IPS-18a (cell line): Measurements from ENCODE around the gene ADAM19.

ENCODE experiments used
- H3K27ac ChIP-seq: one replicate; pipeline ENCODE4 v1.5.1; 2013; ENCODE audit warnings: low read length
- H3K27me3 ChIP-seq: one replicate; pipeline ENCODE4 v1.6.1; 2013; ENCODE audit warnings: mild to moderate bottlenecking, low read length; ENCODE audit not compliant: control insufficient read depth, insufficient read depth
- H3K36me3 ChIP-seq: one replicate; pipeline ENCODE4 v1.6.1; 2013; ENCODE audit warnings: low read depth, low read length; ENCODE audit not compliant: control insufficient read depth
- H3K4me1 ChIP-seq: one replicate; pipeline ENCODE4 v1.6.1; 2013; ENCODE audit warnings: low read depth, low read length; ENCODE audit not compliant: control insufficient read depth
- H3K4me3 ChIP-seq: one replicate; pipeline ENCODE4 v1.5.1; 2013; ENCODE audit warnings: low read length
- H3K9ac ChIP-seq: one replicate; pipeline ENCODE4 v1.6.1; 2013; ENCODE audit warnings: mild to moderate bottlenecking, low read length, moderate library complexity
- H3K9me3 ChIP-seq: one replicate; pipeline ENCODE4 v1.6.1; 2013; ENCODE audit warnings: low read depth, low read length; ENCODE audit not compliant: control insufficient read depth

The ADAM19 gene

DNA sequence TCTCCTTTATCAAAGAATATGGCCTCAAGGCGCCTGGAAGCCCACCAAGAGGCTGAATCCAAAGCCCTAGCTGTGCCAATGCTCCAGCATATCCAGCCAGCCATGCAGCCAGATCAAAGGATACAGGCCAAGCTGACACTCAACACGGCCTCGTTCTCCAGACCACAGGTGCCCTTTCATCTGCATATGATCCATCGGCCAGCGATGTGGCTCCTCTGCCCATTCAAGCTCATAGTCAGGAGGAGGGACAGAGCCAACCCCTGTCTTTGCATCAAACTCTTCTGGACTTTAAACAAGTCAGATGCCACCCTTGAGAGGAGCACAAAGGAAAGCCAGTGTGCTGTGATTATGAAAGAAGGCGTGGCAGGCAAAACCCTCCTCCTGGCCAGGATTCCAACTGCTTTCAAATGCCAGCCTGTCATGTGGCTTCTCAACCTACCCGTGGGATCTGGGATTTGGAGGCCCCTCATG is 42.5 kb downstream of the ADAM19 start:
- Histone ChIP-seq H3K4me3 (no peak overlapping the region), H3K9me3 (no peaks in the 10 kb centered on the region), H3K27me3 (no peaks in the 10 kb centered on the region), H3K36me3 (no peaks in the 10 kb centered on the region), H3K4me1 (peaks cover 2% of the 10 kb centered on the region), H3K9ac (no peak overlapping the region), H3K27ac (no peak overlapping the region)

DNA sequence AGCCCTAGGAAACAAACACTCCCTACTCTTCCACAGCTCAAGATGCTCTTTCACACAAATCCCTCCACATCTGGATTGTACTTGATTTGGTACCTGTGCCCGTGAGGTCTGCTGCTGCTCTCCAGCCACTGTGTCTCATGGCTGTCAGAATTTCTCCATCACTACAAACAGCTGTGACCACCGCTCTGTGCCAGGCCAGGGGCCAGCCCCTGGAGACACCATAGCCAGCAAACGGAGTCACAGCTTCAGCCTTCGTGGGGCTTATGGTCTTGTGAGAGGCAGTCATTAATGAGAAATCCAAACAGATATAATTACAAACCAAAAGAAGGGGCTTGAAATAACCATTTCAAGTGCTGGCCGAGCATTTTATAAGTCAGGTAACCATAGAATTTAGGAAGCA is 43.6 kb downstream of the ADAM19 start:
- Histone ChIP-seq H3K4me3 (no peak overlapping the region), H3K9ac (no peak overlapping the region), H3K4me1 (peaks cover 4% of the 10 kb centered on the region), H3K36me3 (no peaks in the 10 kb centered on the region), H3K27ac (no peak overlapping the region), H3K9me3 (no peaks in the 10 kb centered on the region), H3K27me3 (no peaks in the 10 kb centered on the region)

- H3K27ac ChIP-seq, result no peak overlapping the region
Measured at GRCh38 chr5:157530226-157530972, 45.2 kb downstream of the ADAM19 start.

DNA sequence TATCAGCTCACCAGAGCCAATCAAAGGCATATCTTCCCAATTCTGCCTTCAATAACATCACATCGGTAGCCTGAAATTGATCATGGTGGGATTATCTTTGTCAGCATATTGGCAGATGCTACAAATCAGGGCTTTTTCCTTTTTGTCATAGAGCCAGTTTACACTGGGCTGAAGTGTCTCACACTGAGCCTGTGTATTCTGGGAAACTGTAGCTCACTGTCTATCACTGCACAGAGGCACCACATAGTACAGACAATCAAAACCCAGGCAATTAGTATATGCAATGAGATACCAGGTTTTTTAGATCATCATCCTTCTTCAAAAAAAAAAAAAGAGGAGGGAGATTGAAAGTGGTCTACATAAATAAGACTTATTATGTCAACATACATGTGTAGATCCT is 46.6 kb downstream of the ADAM19 start:
- Histone ChIP-seq H3K27ac (no peak overlapping the region), H3K9ac (no peak overlapping the region), H3K4me3 (no peak overlapping the region), H3K9me3 (no peaks in the 10 kb centered on the region), H3K36me3 (no peaks in the 10 kb centered on the region), H3K27me3 (no peaks in the 10 kb centered on the region), H3K4me1 (peaks cover 4% of the 10 kb centered on the region)

More at GRCh38 chr5:157530226-157530972, 45.2 kb downstream of the ADAM19 start:
- Histone ChIP-seq H3K9me3 (no peaks in the 10 kb centered on the region), H3K27me3 (no peaks in the 10 kb centered on the region), H3K9ac (no peak overlapping the region), H3K36me3 (no peaks in the 10 kb centered on the region), H3K4me1 (peaks cover 4% of the 10 kb centered on the region), H3K4me3 (no peak overlapping the region)

DNA sequence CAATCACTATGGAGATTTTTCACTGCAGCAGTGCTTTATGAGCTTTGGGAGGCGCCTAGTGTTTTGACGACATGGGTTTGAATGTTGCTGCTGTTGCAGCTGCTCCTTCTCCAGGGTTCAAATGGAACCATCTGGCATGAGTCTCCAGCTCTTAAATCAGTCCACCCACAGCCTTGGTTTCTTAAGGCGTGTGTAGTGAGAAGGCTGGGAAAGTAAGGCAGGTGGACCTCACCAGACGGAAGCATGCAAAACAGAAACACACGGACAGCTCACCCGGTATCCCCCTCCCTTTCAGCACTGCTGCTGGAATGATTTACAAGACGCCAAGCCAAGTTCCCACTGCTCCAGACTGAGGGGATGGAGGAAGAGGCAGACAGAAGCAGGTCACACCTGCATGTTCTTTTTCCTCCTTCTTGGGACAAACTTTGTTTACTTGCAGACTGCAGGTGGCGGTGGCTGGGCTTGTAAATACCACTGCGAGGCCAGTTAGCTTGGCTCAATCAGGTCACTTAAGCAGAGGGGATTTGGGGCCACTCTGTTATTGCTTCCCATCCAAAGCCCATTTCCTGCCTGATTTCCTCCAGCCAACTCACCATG is 47.4 kb downstream of the ADAM19 start:
- no peak overlapping the region for H3K4me3 ChIP-seq
- no peaks in the 10 kb centered on the region for H3K27me3 ChIP-seq
- H3K4me1 ChIP-seq, result peaks cover 4% of the 10 kb centered on the region
- H3K9ac ChIP-seq, result no peak overlapping the region
- H3K9me3 ChIP-seq, result no peaks in the 10 kb centered on the region
- H3K27ac ChIP-seq, result no peak overlapping the region
- H3K36me3 ChIP-seq, result no peaks in the 10 kb centered on the region

GRCh38 chr5:157524887-157525286 is 50.7 kb downstream of the ADAM19 start:
- no peak overlapping the region for H3K27ac ChIP-seq
- no peaks in the 10 kb centered on the region for H3K9me3 ChIP-seq
- H3K4me3 ChIP-seq, result no peak overlapping the region
- peaks cover 4% of the 10 kb centered on the region for H3K4me1 ChIP-seq
- no peak overlapping the region for H3K9ac ChIP-seq
- no peaks in the 10 kb centered on the region for H3K36me3 ChIP-seq
- no peaks in the 10 kb centered on the region for H3K27me3 ChIP-seq

GRCh38 chr5:157523976-157524375 is 51.6 kb downstream of the ADAM19 start:
- Histone ChIP-seq H3K4me1 (peaks cover 4% of the 10 kb centered on the region), H3K4me3 (no peak overlapping the region), H3K27me3 (no peaks in the 10 kb centered on the region), H3K9me3 (no peaks in the 10 kb centered on the region), H3K27ac (no peak overlapping the region), H3K9ac (no peak overlapping the region), H3K36me3 (no peaks in the 10 kb centered on the region)

- H3K4me1 ChIP-seq, result no peaks in the 10 kb centered on the region
- H3K27ac ChIP-seq, result no peak overlapping the region
- no peak overlapping the region for H3K9ac ChIP-seq
- H3K36me3 ChIP-seq, result no peaks in the 10 kb centered on the region
- no peaks in the 10 kb centered on the region for H3K27me3 ChIP-seq
- no peak overlapping the region for H3K4me3 ChIP-seq
- H3K9me3 ChIP-seq, result no peaks in the 10 kb centered on the region
Measured at GRCh38 chr5:157521704-157522029, 53.9 kb downstream of the ADAM19 start.

- H3K9me3 ChIP-seq, result no peaks in the 10 kb centered on the region
- no peaks in the 10 kb centered on the region for H3K4me1 ChIP-seq
- no peak overlapping the region for H3K4me3 ChIP-seq
- no peaks in the 10 kb centered on the region for H3K27me3 ChIP-seq
- H3K9ac ChIP-seq, result no peak overlapping the region
- no peaks in the 10 kb centered on the region for H3K36me3 ChIP-seq
- H3K27ac ChIP-seq, result no peak overlapping the region
Measured at GRCh38 chr5:157520911-157521703, 54.5 kb downstream of the ADAM19 start.

GRCh38 chr5:157519579-157520253 is 55.9 kb downstream of the ADAM19 start:
- Histone ChIP-seq H3K9ac (no peak overlapping the region), H3K27ac (no peak overlapping the region), H3K27me3 (no peaks in the 10 kb centered on the region), H3K4me3 (no peak overlapping the region), H3K9me3 (no peaks in the 10 kb centered on the region), H3K4me1 (no peaks in the 10 kb centered on the region), H3K36me3 (no peaks in the 10 kb centered on the region)

- H3K4me1 ChIP-seq, result no peaks in the 10 kb centered on the region
- no peak overlapping the region for H3K9ac ChIP-seq
- H3K9me3 ChIP-seq, result no peaks in the 10 kb centered on the region
- no peak overlapping the region for H3K27ac ChIP-seq
- H3K4me3 ChIP-seq, result no peak overlapping the region
- no peaks in the 10 kb centered on the region for H3K27me3 ChIP-seq
- H3K36me3 ChIP-seq, result no peaks in the 10 kb centered on the region
Measured at GRCh38 chr5:157518963-157519362, 56.6 kb downstream of the ADAM19 start.
